Spleen (tissue), 7 donors: ENCODE measurements around the gene ABI3BP.

Experiments used
- POLR2AphosphoS5 ChIP-seq, 3 donors: sonication (generic); formaldehyde crosslinking; IDR thresholded peaks; one replicate each; pipeline ENCODE4 v1.5.1; 2017; ENCODE audit warnings: antibody characterized with exemption in 3 of 3
- TF ChIP-seq, protein P1 (sequence below), 11 experiments: fragments of 200-600 bp in 7 of 11; fragments of 450-650 bp in 4 of 11; sonication (generic) in 4 of 11; IDR thresholded peaks in 8 of 11; conservative IDR thresholded peaks in 3 of 11; 1 replicate in 7 of 11; 2 replicates in 4 of 11; pipeline versions ENCODE4 v1.4.0 to v1.8.0; 2016 to 2021; ENCODE audit warnings: antibody characterized with exemption in 11 of 11, inconsistent platforms in 4 of 11, mild to moderate bottlenecking in 1 of 11
- donor health status: DM: no; HTN: no; CAD: no; lungs with moderate emphysema.
- donor health status: DM: no; HTN: no; CAD: no.
- donor health status: DM: no; HTN: no; CAD: no.

DNA sequence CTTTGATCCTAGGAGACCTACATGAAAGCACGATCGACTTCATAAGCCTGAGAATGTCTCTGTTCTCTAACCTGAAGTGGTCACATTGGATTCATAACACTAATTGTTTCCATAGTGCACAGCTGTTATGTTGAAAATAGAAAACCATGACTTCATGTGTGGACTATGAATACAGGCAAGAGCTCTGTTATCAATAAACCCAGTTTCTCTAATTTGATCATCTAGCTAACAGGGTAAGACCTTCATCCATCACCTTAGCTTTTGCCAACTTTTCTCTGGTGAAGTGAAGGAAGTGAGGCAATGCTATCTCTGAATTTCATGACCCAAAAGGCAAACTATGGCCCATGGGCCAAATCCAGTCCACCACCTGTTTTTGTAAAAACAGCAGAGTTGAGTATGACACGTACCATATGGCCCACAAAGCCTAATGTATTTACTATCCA is 27.2 kb downstream of the ABI3BP start:
- TF ChIP-seq, protein P1, sequence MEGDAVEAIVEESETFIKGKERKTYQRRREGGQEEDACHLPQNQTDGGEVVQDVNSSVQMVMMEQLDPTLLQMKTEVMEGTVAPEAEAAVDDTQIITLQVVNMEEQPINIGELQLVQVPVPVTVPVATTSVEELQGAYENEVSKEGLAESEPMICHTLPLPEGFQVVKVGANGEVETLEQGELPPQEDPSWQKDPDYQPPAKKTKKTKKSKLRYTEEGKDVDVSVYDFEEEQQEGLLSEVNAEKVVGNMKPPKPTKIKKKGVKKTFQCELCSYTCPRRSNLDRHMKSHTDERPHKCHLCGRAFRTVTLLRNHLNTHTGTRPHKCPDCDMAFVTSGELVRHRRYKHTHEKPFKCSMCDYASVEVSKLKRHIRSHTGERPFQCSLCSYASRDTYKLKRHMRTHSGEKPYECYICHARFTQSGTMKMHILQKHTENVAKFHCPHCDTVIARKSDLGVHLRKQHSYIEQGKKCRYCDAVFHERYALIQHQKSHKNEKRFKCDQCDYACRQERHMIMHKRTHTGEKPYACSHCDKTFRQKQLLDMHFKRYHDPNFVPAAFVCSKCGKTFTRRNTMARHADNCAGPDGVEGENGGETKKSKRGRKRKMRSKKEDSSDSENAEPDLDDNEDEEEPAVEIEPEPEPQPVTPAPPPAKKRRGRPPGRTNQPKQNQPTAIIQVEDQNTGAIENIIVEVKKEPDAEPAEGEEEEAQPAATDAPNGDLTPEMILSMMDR (IDR thresholded peaks at IDR 0.05 in 8 of 11, conservative IDR thresholded peaks at IDR 0.05 in 3 of 11): no peak
- no peak for TF ChIP-seq POLR2AphosphoS5 (IDR thresholded peaks at IDR 0.05)
